Brain microvascular endothelial cell (primary cell): ENCODE results near the gene TACC2.
"Not testable (repeated sequence)": the region's sequence is repeated elsewhere in the genome, so short reads cannot be mapped to it uniquely, and the experiment has no call there.

Experiments
- DNase-seq: peaks from one replicate; pipeline ENCODE4 v3.0.0-alpha.2; 2020
- H3K27ac ChIP-seq: fragments of 250-450 bp; sonication (Bioruptor Pico); 2 replicates; pipeline ENCODE4 v1.5.1; 2020; ENCODE audit warnings: mild to moderate bottlenecking, moderate library complexity
- H3K27me3 ChIP-seq: fragments of 250-450 bp; sonication (Bioruptor Pico); replicated peaks from 2 replicates; pipeline ENCODE4 v1.5.1; 2020; ENCODE audit warnings: mild to moderate bottlenecking
- H3K36me3 ChIP-seq: fragments of 250-450 bp; sonication (Bioruptor Pico); replicated peaks from 2 replicates; pipeline ENCODE4 v1.5.1; 2020; ENCODE audit warnings: mild to moderate bottlenecking
- H3K4me3 ChIP-seq: 2 replicates; pipeline ENCODE4 v1.5.1; 2011; ENCODE audit warnings: low read depth, mild to moderate bottlenecking, control low read depth, low read length, moderate library complexity
- in situ Hi-C: cut with HindIII; loops from 2 replicates; pipeline ENCODE4 v1.10.0; 2017; ENCODE audit warnings: low sequenced_read_pairs, low pct_ligation_motif_present
- TF ChIP-seq, protein P1 (sequence below): IDR thresholded peaks from 2 replicates; pipeline ENCODE4 v1.5.1; 2011; ENCODE audit warnings: low read depth, mild to moderate bottlenecking, moderate library complexity, low read length, control low read depth, inconsistent platforms; ENCODE audit errors: missing control alignments

The TACC2 gene

DNA sequence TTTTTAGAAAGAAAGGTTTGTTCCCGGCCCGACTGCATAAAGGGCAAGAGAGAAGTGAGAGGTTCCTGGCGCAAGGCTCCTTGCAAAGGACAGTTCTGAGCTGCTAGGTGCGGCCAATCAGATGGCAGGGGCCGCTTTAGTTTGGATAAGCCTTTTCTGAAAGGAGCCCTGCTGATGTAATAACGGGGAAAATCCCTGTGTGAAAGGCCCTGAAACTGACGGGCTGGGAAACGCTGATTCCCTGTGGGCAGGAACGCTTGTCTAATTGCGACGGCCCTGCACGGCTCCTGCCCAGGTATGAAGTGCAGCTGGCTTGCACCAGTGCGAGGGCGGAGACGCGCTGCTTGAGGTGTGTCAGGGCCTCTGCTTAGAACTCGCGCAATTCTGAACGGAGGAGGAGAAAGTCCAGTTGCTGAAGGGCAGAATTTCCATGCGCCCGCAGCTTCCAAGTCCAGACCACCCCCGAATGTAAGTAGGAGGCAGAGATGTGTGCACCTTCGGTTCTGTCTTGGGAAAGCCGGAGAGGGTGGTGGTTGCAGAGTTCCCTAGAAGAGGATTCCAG is 30.5 kb downstream of the TACC2 start:
- H3K27ac ChIP-seq = no peak overlapping the region
- H3K36me3 ChIP-seq = no peaks in the 10 kb centered on the region
- TF ChIP-seq, protein P1, sequence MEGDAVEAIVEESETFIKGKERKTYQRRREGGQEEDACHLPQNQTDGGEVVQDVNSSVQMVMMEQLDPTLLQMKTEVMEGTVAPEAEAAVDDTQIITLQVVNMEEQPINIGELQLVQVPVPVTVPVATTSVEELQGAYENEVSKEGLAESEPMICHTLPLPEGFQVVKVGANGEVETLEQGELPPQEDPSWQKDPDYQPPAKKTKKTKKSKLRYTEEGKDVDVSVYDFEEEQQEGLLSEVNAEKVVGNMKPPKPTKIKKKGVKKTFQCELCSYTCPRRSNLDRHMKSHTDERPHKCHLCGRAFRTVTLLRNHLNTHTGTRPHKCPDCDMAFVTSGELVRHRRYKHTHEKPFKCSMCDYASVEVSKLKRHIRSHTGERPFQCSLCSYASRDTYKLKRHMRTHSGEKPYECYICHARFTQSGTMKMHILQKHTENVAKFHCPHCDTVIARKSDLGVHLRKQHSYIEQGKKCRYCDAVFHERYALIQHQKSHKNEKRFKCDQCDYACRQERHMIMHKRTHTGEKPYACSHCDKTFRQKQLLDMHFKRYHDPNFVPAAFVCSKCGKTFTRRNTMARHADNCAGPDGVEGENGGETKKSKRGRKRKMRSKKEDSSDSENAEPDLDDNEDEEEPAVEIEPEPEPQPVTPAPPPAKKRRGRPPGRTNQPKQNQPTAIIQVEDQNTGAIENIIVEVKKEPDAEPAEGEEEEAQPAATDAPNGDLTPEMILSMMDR = no peak
- H3K27me3 ChIP-seq = peaks cover 3% of the 10 kb centered on the region
- no peak overlapping the region for H3K4me3 ChIP-seq
- DNase-seq = no peak
- in situ Hi-C loops = no loop called here

DNA sequence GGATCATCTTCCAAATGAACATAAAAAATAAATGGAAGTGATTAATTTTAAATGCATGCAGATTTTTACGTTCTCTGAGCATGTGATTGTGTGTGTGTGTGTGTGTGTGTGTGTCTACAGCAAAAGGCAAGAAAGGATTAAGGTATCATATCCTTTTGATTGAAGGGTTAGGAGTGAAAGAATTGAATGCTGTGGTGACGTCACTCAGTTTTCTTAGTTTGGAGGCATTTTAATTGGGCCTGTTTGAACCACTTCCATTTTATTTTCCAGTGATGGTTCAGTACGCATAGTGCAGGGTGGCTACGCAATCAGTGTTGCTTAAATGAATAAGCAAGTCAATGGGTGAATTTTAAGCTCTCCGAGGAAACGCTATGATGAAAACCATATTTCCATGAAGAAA is 31.3 kb downstream of the TACC2 start:
- no peak for DNase-seq
- TF ChIP-seq, protein P1 = no peak
- Histone ChIP-seq H3K27ac (no peak overlapping the region), H3K27me3 (peaks cover 3% of the 10 kb centered on the region), H3K4me3 (no peak overlapping the region), H3K36me3 (no peaks in the 10 kb centered on the region)
- in situ Hi-C loops = no loop called here

DNA sequence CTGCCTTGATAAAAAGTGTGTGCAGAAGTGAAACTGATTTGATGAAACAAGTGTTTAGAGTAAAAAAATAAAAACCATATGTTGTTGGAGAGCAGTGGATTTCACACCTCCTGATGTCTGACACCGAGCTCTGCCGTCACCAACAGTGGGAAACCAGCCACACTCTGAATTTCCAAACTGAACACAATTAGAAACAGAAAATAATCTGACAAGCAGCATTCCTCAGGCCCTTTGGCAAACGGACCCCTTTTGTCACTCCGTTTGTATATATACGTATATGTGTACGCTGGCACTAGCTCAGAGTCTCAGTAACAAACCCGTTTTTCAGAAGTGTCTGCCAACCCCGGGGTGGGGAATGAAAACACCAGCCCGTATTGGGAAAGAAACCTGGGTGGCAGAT is 32.4 kb downstream of the TACC2 start:
- Histone ChIP-seq H3K27me3 (peaks cover 3% of the 10 kb centered on the region), H3K4me3 (no peak overlapping the region), H3K36me3 (no peaks in the 10 kb centered on the region), H3K27ac (no peak overlapping the region)
- DNase-seq = no peak
- in situ Hi-C loops = no loop called here
- TF ChIP-seq, protein P1 = no peak

DNA sequence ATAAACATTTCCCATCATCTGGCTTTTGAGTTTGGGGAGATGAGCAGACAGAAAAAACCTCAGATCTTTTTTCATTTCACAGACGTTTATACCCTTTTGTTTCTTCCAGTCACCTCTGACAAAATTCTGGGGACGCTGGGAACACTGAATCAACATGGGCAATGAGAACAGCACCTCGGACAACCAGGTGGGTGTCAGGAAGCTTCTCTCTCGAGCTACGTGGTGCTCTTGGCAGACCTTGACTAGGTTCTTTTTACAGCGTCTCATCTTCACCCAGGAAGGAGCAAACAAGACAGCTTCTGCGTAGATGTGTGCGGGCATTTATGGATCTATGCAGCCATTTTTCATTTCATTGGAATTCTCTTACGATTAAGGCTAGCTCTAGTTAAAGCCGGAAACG is 32.9 kb downstream of the TACC2 start:
- TF ChIP-seq, protein P1 = no peak
- Histone ChIP-seq H3K36me3 (no peaks in the 10 kb centered on the region), H3K4me3 (no peak overlapping the region), H3K27ac (no peak overlapping the region), H3K27me3 (peaks cover 3% of the 10 kb centered on the region)
- in situ Hi-C loops = no loop called here
- DNase-seq = no peak

DNA sequence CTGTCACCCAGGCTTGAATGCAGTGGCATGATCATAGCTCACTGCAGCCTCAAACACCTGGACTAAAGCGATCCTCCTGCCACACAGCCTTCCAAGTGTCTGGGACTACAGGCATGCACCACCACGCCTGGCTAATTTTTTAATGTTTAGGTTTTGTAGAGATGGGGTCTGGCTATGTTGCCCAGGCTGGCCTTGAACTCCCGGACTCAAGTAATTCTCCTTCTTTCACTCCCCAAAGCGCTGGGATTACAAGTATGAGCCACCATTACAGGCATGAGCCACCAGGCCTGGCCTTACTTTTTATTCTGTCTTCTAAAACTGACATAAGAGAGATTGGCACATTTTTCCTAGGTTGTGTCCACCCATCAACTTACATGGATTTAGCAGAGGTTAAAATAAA is 33.3 kb downstream of the TACC2 start:
- no peak for DNase-seq
- H3K27ac ChIP-seq = no peak overlapping the region

DNA sequence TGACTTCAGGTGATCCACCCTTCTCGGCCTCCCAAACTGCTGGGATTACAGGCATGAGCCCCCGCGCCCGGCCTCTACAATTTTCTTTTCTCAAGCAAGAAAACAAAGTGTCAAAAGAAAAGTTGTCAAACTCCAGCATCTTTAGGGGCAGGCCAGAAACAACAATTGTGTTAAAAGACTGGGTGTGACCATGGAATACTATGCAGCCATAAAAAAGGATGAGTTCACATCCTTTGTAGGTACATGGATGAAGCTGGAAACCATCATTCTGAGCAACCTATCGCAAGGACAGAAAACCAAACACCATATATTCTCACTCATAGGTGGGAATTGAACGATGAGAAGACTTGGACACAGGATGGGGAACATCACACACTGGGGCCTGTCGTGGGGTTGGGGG is 34.3 kb downstream of the TACC2 start:
- H3K4me3 ChIP-seq, DNase-seq, in situ Hi-C loops, H3K27me3 ChIP-seq, H3K36me3 ChIP-seq, H3K27ac ChIP-seq: not testable (repeated sequence)

More for the DNA sequence above, 33.3 kb downstream of the TACC2 start:
- TF ChIP-seq, protein P1 = no peak
- no peaks in the 10 kb centered on the region for H3K36me3 ChIP-seq
- H3K27me3 ChIP-seq = peaks cover 3% of the 10 kb centered on the region
- H3K4me3 ChIP-seq = no peak overlapping the region
- in situ Hi-C loops = no loop called here
